ENCODE data around the gene SLC25A14.

The SLC25A14 gene

GRCh38 chrX:130419263-130419662 lies 79.5 kb downstream of the SLC25A14 start:
- H3K4me3 ChIP-seq (ENCODE audit: low read length) = no peak overlapping the region
- no peak for DNase-seq (ENCODE audit: low read depth)
- TF ChIP-seq CTCF (conservative IDR thresholded peaks at IDR 0.05; ENCODE audit: low read length) = no peak
